HepG2 (cell line): ENCODE measurements around the gene RUNX2. TPM values are rescaled to one million over a fixed set of nuclear protein-coding genes. Genes with fewer than 3 reads are reported as not detected.
A peak's percentile ranks its signal among the peaks of the same experiment; 100 is the strongest.

ENCODE experiments used
- ATAC-seq: fragments of 200-7000 bp; cut with Tn5 transposase; 3 replicates; pipeline ENCODE4 v1.9.1; 2020; ENCODE audit warnings: mild to moderate bottlenecking, moderate library complexity
- BruUV-seq: library from RNA; stranded (reverse); fragments of 400-500 nt; replicated peaks from 2 replicates; lab custom pipeline; 2021; lab: Mats Ljungman, UMichigan
- CTCF ChIA-PET: fragments of 300-600 bp; formaldehyde crosslinking; extraction: SDS; loops from one replicate; lab custom pipeline; 2021; ENCODE audit warnings: low total read pairs, inconsistent platforms, low intra/inter-chr PET ratio; lab: Yijun Ruan, JAX
- POLR2A ChIA-PET: fragments of 350-600 bp; sonication (Branson Sonifier 250); formaldehyde crosslinking; loops from one replicate; lab custom pipeline; 2020; ENCODE audit warnings: antibody characterized with exemption, inconsistent platforms; lab: Yijun Ruan, JAX
- DNase-seq: peaks from one replicate; pipeline ENCODE4 v3.0.0-alpha.2; 2015; ENCODE audit warnings: low spot score
- FAIRE-seq: peaks from 3 replicates; lab custom pipeline; 2011; peaks lifted over from hg19 to GRCh38; lab: Jason Lieb, UNC
- H2AFZ ChIP-seq: one replicate; pipeline ENCODE4 v1.6.1; 2011; ENCODE audit warnings: low read length, inconsistent platforms
- H3K27ac ChIP-seq: fragments of 300-600 bp; 3 replicates; pipeline ENCODE4 v1.8.0; 2011; ENCODE audit warnings: mixed run types, mild to moderate bottlenecking, mixed read lengths, low read length, inconsistent platforms; ENCODE audit not compliant: insufficient read depth; ENCODE audit errors: extremely low read length
- H3K27me3 ChIP-seq, 2 experiments: fragments of 200-600 bp in 1 of 2; 2 replicates in 1 of 2; 3 replicates in 1 of 2; pipeline versions ENCODE4 v1.6.0 to v1.8.0; 2011; ENCODE audit warnings: low read length in 2 of 2, mild to moderate bottlenecking in 2 of 2, moderate library complexity in 2 of 2, inconsistent platforms in 1 of 2; ENCODE audit not compliant: insufficient read depth in 2 of 2, control insufficient read depth in 1 of 2
- H3K36me3 ChIP-seq, 2 experiments: fragments of 200-600 bp in 1 of 2; replicated peaks in 1 of 2; 2 replicates in 1 of 2; 3 replicates in 1 of 2; pipeline versions ENCODE4 v1.5.1 to v1.8.0; 2011; ENCODE audit warnings: low read length in 2 of 2, inconsistent platforms in 1 of 2; ENCODE audit not compliant: insufficient read depth in 2 of 2, control insufficient read depth in 1 of 2
- H3K4me1 ChIP-seq: 2 replicates; pipeline ENCODE4 v1.5.1; 2012; ENCODE audit warnings: low read length, inconsistent platforms; ENCODE audit not compliant: insufficient read depth
- H3K4me2 ChIP-seq: 2 replicates; pipeline ENCODE4 v1.6.0; 2011; ENCODE audit warnings: low read depth, low read length, inconsistent platforms
- H3K4me3 ChIP-seq, 3 experiments: fragments of 200-600 bp in 1 of 3; sonication (generic), shearing (Covaris generic) in 1 of 3; replicated peaks in 1 of 3; 2 replicates each; pipeline ENCODE4 v1.5.1; 2011 to 2016; ENCODE audit warnings: low read length in 3 of 3, inconsistent platforms in 2 of 3, low read depth in 2 of 3, mild to moderate bottlenecking in 2 of 3, control low read depth in 1 of 3, mixed read lengths in 1 of 3; ENCODE audit not compliant: insufficient read depth in 1 of 3
- H3K79me2 ChIP-seq: one replicate; pipeline ENCODE4 v1.6.1; 2011; ENCODE audit warnings: low read length, inconsistent platforms; ENCODE audit not compliant: insufficient read depth
- H3K9ac ChIP-seq: 2 replicates; pipeline ENCODE4 v1.6.0; 2011; ENCODE audit warnings: mild to moderate bottlenecking, low read depth, low read length, inconsistent platforms; ENCODE audit not compliant: insufficient read depth
- H3K9me3 ChIP-seq: 2 replicates; pipeline ENCODE4 v1.5.1; 2012; ENCODE audit warnings: mild to moderate bottlenecking, low read length
- H4K20me1 ChIP-seq: 2 replicates; pipeline ENCODE4 v1.6.0; 2011; ENCODE audit warnings: inconsistent platforms, mild to moderate bottlenecking, low read length, moderate library complexity; ENCODE audit not compliant: insufficient read depth
- ATF7 ChIP-seq, 2 experiments: fragments of 450-650 bp in 1 of 2; sonication (generic) in 1 of 2; formaldehyde crosslinking in 1 of 2; IDR thresholded peaks; 2 replicates each; pipeline versions ENCODE4 v1.4.0 to v1.6.1; 2016 to 2020; ENCODE audit warnings: antibody characterized with exemption in 1 of 2, mild to moderate bottlenecking in 1 of 2, missing genetic modification reagents in 1 of 2
- KMT2A ChIP-seq: sonication (generic); formaldehyde crosslinking; IDR thresholded peaks from 2 replicates; pipeline ENCODE4 v1.4.0; 2020; ENCODE audit warnings: missing genetic modification reagents
- SOX5 ChIP-seq: IDR thresholded peaks from 2 replicates; pipeline ENCODE4 v1.6.1; 2016; ENCODE audit warnings: borderline replicate concordance
- TEAD2 ChIP-seq: sonication (generic); formaldehyde crosslinking; IDR thresholded peaks from 2 replicates; pipeline ENCODE4 v1.9.0; 2021; ENCODE audit warnings: missing genetic modification reagents
- ZFP41 ChIP-seq: sonication (generic); formaldehyde crosslinking; IDR thresholded peaks from 2 replicates; pipeline ENCODE4 v1.4.0; 2020; ENCODE audit warnings: mild to moderate bottlenecking, missing genetic modification reagents, borderline replicate concordance
- ZNF549 ChIP-seq: sonication (generic); formaldehyde crosslinking; IDR thresholded peaks from 2 replicates; pipeline ENCODE4 v1.5.0; 2020; ENCODE audit warnings: missing genetic modification reagents
- ZXDC ChIP-seq: sonication (generic); formaldehyde crosslinking; IDR thresholded peaks from 2 replicates; pipeline ENCODE4 v1.5.0; 2020; ENCODE audit warnings: mild to moderate bottlenecking, missing genetic modification reagents
- WGBS: methylation state at CpG from one replicate; pipeline ENCODE4 v1.1.6; 2017; ENCODE audit warnings: low lambda C conversion rate; 5-methylcytosine and 5-hydroxymethylcytosine counted together
- in situ Hi-C: cut with HindIII; loops from 2 replicates; pipeline ENCODE4 v1.10.0; 2017; ENCODE audit warnings: low pct_unique_long_range_greater_than_20kb; ENCODE audit not compliant: extremely low pct_ligation_motif_present
- intact Hi-C: fragments of 100-400 bp; cut with micrococcal nuclease; formaldehyde crosslinking; loops from one replicate; pipeline ENCODE4 v1.10.0; 2022; ENCODE audit not compliant: unreplicated experiment
- polyA plus RNA-seq, 8 experiments: library from polyadenylated mRNA; depleted of rRNA in 3 of 8; stranded (reverse) in 7 of 8; unstranded in 1 of 8; fragments of >200 nt; fragmentation: Illumina TruSeq in 4 of 8; extraction: Trizol in 4 of 8; gene quantifications; 2 replicates each; pipeline versions ENCODE4 v1.2.1 to v1.2.3, GENCODE V29; 2011 to 2016; ENCODE audit warnings: low read depth in 4 of 8, missing spikeins in 1 of 8, mixed read lengths in 1 of 8; ENCODE audit not compliant: insufficient read depth in 1 of 8
- total RNA-seq, 5 experiments: library from RNA; depleted of rRNA; stranded (reverse); fragments of >200 nt; fragmentation: Illumina TruSeq; extraction: Trizol; gene quantifications; 2 replicates each; pipeline ENCODE4 v1.2.3, GENCODE V29; 2016; ENCODE audit warnings: low read depth in 1 of 5
- TF ChIP-seq, protein P1 (sequence below): sonication (generic); formaldehyde crosslinking; IDR thresholded peaks from 2 replicates; pipeline ENCODE4 v1.5.0; 2020; ENCODE audit warnings: mild to moderate bottlenecking, missing genetic modification reagents, borderline replicate concordance
- TF ChIP-seq, protein P2 (sequence below): sonication (generic); formaldehyde crosslinking; IDR thresholded peaks from 2 replicates; pipeline ENCODE4 v1.9.0; 2022; ENCODE audit warnings: low read depth, missing genetic modification reagents

RUNX2 gene
- total and polyA plus RNA-seq, 2 of the 13 experiments (the other 11 are each of a cell fraction or from before 2014, with no cell fraction given), result not detected

DNA sequence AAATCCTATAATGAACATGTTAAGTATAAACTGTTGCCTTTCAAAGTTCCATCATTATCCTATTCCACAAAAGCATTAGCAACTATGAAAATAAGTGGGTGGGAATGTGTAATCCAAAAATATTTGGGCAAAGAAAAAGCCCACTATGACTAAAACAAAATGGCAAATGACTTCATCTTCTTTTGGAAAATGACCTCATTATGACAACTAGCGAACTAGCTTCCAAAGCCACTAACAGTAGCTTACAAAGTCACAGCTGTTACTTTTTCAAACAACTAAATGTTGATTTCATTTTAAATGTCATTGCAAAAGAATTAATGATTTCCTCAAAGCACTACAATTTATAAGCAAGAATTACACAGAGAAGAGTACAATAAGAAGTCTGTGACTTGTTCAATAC, 49.8 kb upstream of the RUNX2 start:
- no peak for FAIRE-seq
- H3K36me3 ChIP-seq, result no peaks in the 10 kb centered on the region
- BruUV-seq, result no TSS peak
- H3K9me3 ChIP-seq, result no peaks in the 10 kb centered on the region
- in situ Hi-C loops, result no loop called here
- no peaks in the 10 kb centered on the region for H3K79me2 ChIP-seq
- H3K9ac ChIP-seq, result no peak overlapping the region
- H3K27me3 ChIP-seq, result no peaks in the 10 kb centered on the region
- no peak overlapping the region for H3K4me2 ChIP-seq
- WGBS, result 98% methylated on average over 1 of the region's 1 CpG
- ATAC-seq, result no peak
- intact Hi-C loops, result no loop called here
- H4K20me1 ChIP-seq, result no peaks in the 10 kb centered on the region
- no peak overlapping the region for H3K4me3 ChIP-seq
- ChIA-PET CTCF (no interaction called here), POLR2A (no interaction called here)
- no peak overlapping the region for H3K27ac ChIP-seq
- H3K4me1 ChIP-seq, result no peaks in the 10 kb centered on the region
- H2AFZ ChIP-seq, result no peak overlapping the region
- TF ChIP-seq TEAD2 (CRISPR knock-in tag) (no peak), ZNF549 (CRISPR knock-in tag) (no peak), ZXDC (no peak), SOX5 (CRISPR knock-in tag) (no peak), KMT2A (CRISPR knock-in tag) (no peak), ZFP41 (CRISPR knock-in tag) (no peak), ATF7 (IDR thresholded peaks at IDR 0.05) (peak; percentile 69; the same call in 1 of the 2 replicates), ATF7 (CRISPR knock-in tag; IDR thresholded peaks at IDR 0.05) (no peak)
- TF ChIP-seq, protein P1, sequence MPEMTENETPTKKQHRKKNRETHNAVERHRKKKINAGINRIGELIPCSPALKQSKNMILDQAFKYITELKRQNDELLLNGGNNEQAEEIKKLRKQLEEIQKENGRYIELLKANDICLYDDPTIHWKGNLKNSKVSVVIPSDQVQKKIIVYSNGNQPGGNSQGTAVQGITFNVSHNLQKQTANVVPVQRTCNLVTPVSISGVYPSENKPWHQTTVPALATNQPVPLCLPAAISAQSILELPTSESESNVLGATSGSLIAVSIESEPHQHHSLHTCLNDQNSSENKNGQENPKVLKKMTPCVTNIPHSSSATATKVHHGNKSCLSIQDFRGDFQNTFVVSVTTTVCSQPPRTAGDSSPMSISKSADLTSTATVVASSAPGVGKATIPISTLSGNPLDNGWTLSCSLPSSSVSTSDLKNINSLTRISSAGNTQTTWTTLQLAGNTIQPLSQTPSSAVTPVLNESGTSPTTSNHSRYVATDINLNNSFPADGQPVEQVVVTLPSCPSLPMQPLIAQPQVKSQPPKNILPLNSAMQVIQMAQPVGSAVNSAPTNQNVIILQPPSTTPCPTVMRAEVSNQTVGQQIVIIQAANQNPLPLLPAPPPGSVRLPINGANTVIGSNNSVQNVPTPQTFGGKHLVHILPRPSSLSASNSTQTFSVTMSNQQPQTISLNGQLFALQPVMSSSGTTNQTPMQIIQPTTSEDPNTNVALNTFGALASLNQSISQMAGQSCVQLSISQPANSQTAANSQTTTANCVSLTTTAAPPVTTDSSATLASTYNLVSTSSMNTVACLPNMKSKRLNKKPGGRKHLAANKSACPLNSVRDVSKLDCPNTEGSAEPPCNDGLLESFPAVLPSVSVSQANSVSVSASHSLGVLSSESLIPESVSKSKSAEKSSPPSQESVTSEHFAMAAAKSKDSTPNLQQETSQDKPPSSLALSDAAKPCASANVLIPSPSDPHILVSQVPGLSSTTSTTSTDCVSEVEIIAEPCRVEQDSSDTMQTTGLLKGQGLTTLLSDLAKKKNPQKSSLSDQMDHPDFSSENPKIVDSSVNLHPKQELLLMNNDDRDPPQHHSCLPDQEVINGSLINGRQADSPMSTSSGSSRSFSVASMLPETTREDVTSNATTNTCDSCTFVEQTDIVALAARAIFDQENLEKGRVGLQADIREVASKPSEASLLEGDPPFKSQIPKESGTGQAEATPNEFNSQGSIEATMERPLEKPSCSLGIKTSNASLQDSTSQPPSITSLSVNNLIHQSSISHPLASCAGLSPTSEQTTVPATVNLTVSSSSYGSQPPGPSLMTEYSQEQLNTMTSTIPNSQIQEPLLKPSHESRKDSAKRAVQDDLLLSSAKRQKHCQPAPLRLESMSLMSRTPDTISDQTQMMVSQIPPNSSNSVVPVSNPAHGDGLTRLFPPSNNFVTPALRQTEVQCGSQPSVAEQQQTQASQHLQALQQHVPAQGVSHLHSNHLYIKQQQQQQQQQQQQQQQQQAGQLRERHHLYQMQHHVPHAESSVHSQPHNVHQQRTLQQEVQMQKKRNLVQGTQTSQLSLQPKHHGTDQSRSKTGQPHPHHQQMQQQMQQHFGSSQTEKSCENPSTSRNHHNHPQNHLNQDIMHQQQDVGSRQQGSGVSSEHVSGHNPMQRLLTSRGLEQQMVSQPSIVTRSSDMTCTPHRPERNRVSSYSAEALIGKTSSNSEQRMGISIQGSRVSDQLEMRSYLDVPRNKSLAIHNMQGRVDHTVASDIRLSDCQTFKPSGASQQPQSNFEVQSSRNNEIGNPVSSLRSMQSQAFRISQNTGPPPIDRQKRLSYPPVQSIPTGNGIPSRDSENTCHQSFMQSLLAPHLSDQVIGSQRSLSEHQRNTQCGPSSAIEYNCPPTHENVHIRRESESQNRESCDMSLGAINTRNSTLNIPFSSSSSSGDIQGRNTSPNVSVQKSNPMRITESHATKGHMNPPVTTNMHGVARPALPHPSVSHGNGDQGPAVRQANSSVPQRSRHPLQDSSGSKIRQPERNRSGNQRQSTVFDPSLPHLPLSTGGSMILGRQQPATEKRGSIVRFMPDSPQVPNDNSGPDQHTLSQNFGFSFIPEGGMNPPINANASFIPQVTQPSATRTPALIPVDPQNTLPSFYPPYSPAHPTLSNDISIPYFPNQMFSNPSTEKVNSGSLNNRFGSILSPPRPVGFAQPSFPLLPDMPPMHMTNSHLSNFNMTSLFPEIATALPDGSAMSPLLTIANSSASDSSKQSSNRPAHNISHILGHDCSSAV (CRISPR knock-in tag), result no peak
- TF ChIP-seq, protein P2, sequence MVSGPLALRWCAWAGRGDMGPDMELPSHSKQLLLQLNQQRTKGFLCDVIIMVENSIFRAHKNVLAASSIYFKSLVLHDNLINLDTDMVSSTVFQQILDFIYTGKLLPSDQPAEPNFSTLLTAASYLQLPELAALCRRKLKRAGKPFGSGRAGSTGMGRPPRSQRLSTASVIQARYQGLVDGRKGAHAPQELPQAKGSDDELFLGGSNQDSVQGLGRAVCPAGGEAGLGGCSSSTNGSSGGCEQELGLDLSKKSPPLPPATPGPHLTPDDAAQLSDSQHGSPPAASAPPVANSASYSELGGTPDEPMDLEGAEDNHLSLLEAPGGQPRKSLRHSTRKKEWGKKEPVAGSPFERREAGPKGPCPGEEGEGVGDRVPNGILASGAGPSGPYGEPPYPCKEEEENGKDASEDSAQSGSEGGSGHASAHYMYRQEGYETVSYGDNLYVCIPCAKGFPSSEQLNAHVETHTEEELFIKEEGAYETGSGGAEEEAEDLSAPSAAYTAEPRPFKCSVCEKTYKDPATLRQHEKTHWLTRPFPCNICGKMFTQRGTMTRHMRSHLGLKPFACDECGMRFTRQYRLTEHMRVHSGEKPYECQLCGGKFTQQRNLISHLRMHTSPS (CRISPR knock-in tag), result no peak
- DNase-seq, result no peak
